Measurements from ENCODE around the gene IMMP2L. TPM values are rescaled to one million over a fixed set of nuclear protein-coding genes. Genes with fewer than 3 reads are reported as not detected.
"Not testable (repeated sequence)": the region's sequence is repeated elsewhere in the genome, so short reads cannot be mapped to it uniquely, and the experiment has no call there.

The IMMP2L gene
- total RNA-seq, 4 donors from 2014 or later = 23.8 to 30.0 (median 27.7) TPM

DNA sequence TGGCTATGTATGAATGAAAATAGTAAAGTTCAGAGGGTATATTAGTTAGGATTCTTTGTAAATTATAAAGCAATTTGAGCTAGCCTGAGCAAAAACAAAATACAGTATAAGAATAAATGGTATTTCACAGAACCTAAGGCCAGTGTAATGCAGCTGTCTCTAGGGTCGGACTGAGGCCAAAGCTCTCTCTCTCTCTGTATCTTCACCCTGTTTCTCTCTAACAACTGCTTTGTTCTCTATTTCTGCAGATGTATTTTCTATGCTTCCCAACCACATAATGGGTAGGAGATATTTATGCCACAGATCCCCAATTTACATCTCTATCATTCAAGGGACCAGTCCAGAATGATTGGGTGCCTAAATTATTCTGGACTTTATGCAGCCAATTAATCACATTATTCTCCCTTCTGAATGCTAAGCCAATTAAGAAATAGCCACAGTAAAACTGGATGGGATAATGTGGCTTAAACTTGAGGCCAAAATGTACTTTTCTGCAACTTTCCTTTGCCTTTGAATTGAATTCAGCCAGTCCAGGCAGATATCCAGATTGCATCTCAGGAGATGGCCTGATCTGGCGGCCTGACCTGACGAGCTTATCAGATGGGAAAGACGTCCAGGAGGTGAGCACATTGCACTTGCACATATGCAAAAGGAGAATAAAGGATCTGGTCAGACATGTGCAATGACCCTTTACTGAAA lies 24.6 kb upstream of the IMMP2L start:
- DNase-seq = no peak
- Histone ChIP-seq H3K4me3 (replicated peaks in 1 of 3) (no peak overlapping the region), H3K27ac (no peak overlapping the region), H3K36me3 (no peaks in the 10 kb centered on the region), H3K4me1 (no peaks in the 10 kb centered on the region), H3K27me3 (no peaks in the 10 kb centered on the region), H3K9me3 (no peaks in the 10 kb centered on the region)
- 75 to 80% methylated on average over 4 of the region's 4 CpGs for WGBS, 2 donors
- intact Hi-C loops (cut with DNase I) = no loop called here
- no peak for TF ChIP-seq CTCF (IDR thresholded peaks at IDR 0.05)
- TF ChIP-seq POLR2A (IDR thresholded peaks at IDR 0.05) = no peak

GRCh38 chr7:111581784-111582488 lies 19.6 kb upstream of the IMMP2L start:
- H3K27me3 ChIP-seq; H3K4me1 ChIP-seq; intact Hi-C loops (cut with DNase I); H3K9me3 ChIP-seq; DNase-seq; H3K27ac ChIP-seq; H3K4me3 ChIP-seq (replicated peaks in 1 of 3); H3K36me3 ChIP-seq: not testable (repeated sequence)
- 91 to 96% methylated on average over 16 to 23 of the region's 40 CpGs for WGBS, 2 donors

- DNase-seq; H3K36me3 ChIP-seq; H3K4me1 ChIP-seq; H3K9me3 ChIP-seq; H3K4me3 ChIP-seq (replicated peaks in 1 of 3); H3K27me3 ChIP-seq; intact Hi-C loops (cut with DNase I); H3K27ac ChIP-seq: not testable (repeated sequence)
- 90 to 91% methylated on average over 6 to 7 of the region's 7 CpGs for WGBS, 2 donors
These were observed 18.9 kb upstream of the IMMP2L start for GRCh38 chr7:111581207-111581606.

DNA sequence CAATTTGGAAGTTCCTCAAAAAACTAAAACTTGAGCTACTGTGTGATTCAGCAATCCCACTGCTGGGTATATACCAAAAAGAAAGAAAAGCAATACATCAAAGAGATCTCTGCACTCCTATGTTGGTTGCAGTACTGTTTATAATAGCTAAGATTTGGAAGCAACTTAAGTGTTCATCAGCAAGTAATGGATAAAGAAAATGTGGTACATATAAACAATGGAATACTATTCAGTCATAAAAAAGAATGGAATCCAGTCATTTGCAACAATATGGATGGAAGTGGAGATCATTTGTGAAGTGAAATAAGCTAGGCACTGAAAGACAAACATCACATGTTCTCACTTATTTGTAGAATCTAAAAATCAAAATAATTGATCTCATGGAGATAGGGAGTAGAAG lies 16.5 kb upstream of the IMMP2L start:
- H3K9me3 ChIP-seq = no peaks in the 10 kb centered on the region
- TF ChIP-seq CTCF (IDR thresholded peaks at IDR 0.05) (no peak), POLR2A (IDR thresholded peaks at IDR 0.05) (no peak)
- H3K36me3 ChIP-seq = no peaks in the 10 kb centered on the region
- no peak overlapping the region for H3K27ac ChIP-seq
- H3K4me3 ChIP-seq (replicated peaks in 1 of 3) = no peak overlapping the region
- DNase-seq = no peak
- H3K27me3 ChIP-seq = no peaks in the 10 kb centered on the region
- no peaks in the 10 kb centered on the region for H3K4me1 ChIP-seq
- intact Hi-C loops (cut with DNase I) = no loop called here

DNA sequence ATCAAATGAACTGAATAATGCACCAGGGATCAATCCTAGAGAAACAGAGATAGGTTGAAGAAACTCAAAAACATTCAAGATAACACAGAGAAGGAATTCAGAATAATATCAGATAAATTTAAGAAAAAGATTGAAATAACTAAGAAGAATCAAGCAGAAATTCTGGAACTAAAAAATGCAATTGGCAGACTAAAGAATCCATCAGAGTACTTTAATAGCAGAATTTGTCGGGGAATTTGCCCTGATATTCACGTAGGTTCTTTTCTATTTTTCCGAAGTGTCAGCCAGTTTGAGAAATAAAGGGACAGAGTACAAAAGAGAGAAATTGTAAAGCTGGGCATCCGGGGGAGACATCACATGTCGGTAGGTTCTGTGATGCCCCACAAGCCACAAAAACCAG lies 9.4 kb upstream of the IMMP2L start:
- no peak overlapping the region for H3K4me3 ChIP-seq (replicated peaks in 1 of 3)
- WGBS, 2 donors = 95 to 96% methylated on average over 5 of the region's 5 CpGs
- H3K36me3 ChIP-seq = no peaks in the 10 kb centered on the region
- no peaks in the 10 kb centered on the region for H3K4me1 ChIP-seq
- intact Hi-C loops (cut with DNase I) = no loop called here
- H3K9me3 ChIP-seq = no peaks in the 10 kb centered on the region
- H3K27me3 ChIP-seq = no peaks in the 10 kb centered on the region
- TF ChIP-seq CTCF (IDR thresholded peaks at IDR 0.05) (no peak), POLR2A (IDR thresholded peaks at IDR 0.05) (no peak)
- H3K27ac ChIP-seq = no peak overlapping the region
- no peak for DNase-seq

GRCh38 chr7:111568870-111569462 lies 6.7 kb upstream of the IMMP2L start:
- Histone ChIP-seq H3K27ac (no peak overlapping the region), H3K36me3 (no peaks in the 10 kb centered on the region), H3K4me1 (no peaks in the 10 kb centered on the region), H3K27me3 (no peaks in the 10 kb centered on the region), H3K4me3 (replicated peaks in 1 of 3) (no peak overlapping the region), H3K9me3 (no peaks in the 10 kb centered on the region)
- TF ChIP-seq POLR2A (IDR thresholded peaks at IDR 0.05) (no peak), CTCF (IDR thresholded peaks at IDR 0.05) (no peak)
- WGBS, 2 donors = 100% methylated on average over 1 of the region's 1 CpG
- intact Hi-C loops (cut with DNase I) = no loop called here
- DNase-seq = no peak

All from thyroid gland (tissue), 4 donors.